Fibroblast of villous mesenchyme (primary cell): ENCODE measurements around the gene DPYSL4. TPM values are rescaled to one million over a fixed set of nuclear protein-coding genes. Genes with fewer than 3 reads are reported as not detected.

ENCODE experiments used
- DNase-seq: peaks from one replicate; pipeline ENCODE4 v3.0.0-alpha.2; 2010; ENCODE audit warnings: low read depth
- H3K4me3 ChIP-seq: 2 replicates; pipeline ENCODE4 v1.5.1; 2011; ENCODE audit warnings: low read depth, mild to moderate bottlenecking, low read length
- total RNA-seq: library from RNA; depleted of rRNA; stranded (reverse); fragments of >200 nt; gene quantifications from 2 replicates; pipeline ENCODE4 v1.2.3, GENCODE V29; 2012
- TF ChIP-seq, protein P1 (sequence below): IDR thresholded peaks from 2 replicates; pipeline ENCODE4 v1.5.1; 2012; ENCODE audit warnings: low read depth, mild to moderate bottlenecking, low read length; ENCODE audit not compliant: insufficient read depth

The DPYSL4 gene
- total RNA-seq, 1 donor: 0.86 TPM

DNA sequence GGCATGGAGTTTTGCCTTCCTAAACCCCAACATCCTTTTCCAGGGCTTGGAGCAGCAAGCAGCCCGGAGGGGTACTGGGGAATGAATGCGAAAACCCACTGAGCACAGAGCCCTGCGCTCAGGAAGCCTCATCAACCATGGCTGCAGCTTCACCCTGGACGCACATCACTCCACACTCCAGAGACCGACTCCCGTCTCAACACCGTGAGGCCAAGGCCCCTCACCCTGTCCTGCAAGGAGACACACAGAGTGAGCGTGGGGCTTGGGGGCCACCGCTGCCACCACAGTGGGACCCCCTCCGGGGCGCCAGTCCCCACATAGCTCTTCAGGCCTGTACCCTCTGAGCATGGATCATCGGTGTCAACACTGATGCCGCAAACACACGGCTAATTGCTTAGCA, 41.9 kb downstream of the DPYSL4 start:
- no peak for DNase-seq
- no peak overlapping the region for H3K4me3 ChIP-seq
- TF ChIP-seq, protein P1, sequence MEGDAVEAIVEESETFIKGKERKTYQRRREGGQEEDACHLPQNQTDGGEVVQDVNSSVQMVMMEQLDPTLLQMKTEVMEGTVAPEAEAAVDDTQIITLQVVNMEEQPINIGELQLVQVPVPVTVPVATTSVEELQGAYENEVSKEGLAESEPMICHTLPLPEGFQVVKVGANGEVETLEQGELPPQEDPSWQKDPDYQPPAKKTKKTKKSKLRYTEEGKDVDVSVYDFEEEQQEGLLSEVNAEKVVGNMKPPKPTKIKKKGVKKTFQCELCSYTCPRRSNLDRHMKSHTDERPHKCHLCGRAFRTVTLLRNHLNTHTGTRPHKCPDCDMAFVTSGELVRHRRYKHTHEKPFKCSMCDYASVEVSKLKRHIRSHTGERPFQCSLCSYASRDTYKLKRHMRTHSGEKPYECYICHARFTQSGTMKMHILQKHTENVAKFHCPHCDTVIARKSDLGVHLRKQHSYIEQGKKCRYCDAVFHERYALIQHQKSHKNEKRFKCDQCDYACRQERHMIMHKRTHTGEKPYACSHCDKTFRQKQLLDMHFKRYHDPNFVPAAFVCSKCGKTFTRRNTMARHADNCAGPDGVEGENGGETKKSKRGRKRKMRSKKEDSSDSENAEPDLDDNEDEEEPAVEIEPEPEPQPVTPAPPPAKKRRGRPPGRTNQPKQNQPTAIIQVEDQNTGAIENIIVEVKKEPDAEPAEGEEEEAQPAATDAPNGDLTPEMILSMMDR: no peak

DNA sequence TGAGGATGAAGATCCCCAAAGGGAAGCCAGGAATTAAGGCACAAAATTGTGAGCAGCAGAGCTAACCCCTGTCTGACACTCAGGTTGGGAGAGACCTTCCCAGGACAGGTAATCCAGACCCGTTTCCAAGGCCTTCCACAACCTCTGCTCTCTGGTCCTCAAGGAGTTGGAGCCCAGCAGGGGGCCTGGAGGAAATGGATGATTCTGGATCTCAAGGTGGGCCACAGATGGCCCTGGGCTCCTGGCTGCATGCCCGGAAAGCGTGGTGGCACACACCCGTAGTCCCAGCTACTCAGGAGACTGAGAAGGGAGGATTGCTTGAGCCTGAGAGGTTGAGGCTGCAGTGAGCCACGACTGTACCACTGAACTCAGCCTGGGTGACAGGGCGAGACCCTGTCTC, 42.3 kb downstream of the DPYSL4 start:
- no peak overlapping the region for H3K4me3 ChIP-seq
- DNase-seq: no peak
- TF ChIP-seq, protein P1: no peak

DNA sequence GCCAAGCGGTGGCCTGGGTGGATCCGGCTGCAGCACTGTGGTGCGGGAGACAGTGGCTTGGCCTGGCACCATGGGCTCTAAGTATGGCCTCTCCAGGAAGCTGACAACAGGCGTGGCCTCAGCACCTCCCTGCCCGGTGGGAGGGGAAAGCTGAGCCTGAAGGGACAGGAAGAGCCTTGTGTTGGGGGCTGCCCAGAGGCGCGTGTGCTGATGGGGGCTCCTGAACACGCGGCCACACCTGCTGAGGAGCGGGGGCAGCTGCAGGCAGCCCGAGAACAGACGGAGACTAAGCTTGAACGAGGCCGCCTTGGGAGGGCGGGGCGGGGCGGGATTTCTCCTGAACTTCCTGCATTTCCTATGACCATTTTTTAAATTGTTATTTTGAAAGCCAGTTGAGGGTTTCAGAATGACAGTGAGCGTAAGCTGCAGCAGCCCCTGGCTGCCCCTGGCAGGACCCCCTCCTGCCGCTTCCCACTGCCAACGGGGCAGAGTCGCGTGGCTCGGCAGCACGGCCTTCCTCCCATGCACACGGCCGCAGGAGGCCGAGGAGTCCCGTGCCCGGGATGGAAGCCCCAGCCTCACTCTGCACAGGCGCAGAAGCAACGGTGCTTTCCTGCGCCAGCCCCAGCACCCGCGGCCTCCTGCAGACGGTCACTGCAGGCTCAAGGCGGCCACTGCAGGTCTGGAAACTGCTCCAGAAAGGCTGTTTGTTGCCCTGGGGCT, 43.2 kb downstream of the DPYSL4 start:
- H3K4me3 ChIP-seq: peak overlapping the region; percentile 25
- peak; percentile 32 for DNase-seq
- TF ChIP-seq, protein P1: no peak

GRCh38 chr10:132230557-132231210, 43.9 kb downstream of the DPYSL4 start:
- DNase-seq: no peak
- TF ChIP-seq, protein P1: no peak
- H3K4me3 ChIP-seq: no peak overlapping the region

- no peak overlapping the region for H3K4me3 ChIP-seq
- TF ChIP-seq, protein P1: no peak
- no peak for DNase-seq
These were observed 44.9 kb downstream of the DPYSL4 start for GRCh38 chr10:132231656-132232022.

- DNase-seq: no peak
- H3K4me3 ChIP-seq: no peak overlapping the region
- TF ChIP-seq, protein P1: no peak
These were observed 45.5 kb downstream of the DPYSL4 start for GRCh38 chr10:132232023-132232951.
